AG10803 (cell line): ENCODE data around the gene CHST3.

ENCODE experiments used
- DNase-seq: peaks from one replicate; pipeline ENCODE4 v3.0.0; 2010; ENCODE audit warnings: low read depth
- H3K4me3 ChIP-seq: 2 replicates; pipeline ENCODE4 v1.5.1; 2011; ENCODE audit warnings: mild to moderate bottlenecking, low read length, control low read depth
- TF ChIP-seq, protein P1 (sequence below): conservative IDR thresholded peaks from 2 replicates; pipeline ENCODE4 v1.5.1; 2011; ENCODE audit warnings: mild to moderate bottlenecking, low read length, control low read depth, inconsistent platforms

Gene CHST3

DNA sequence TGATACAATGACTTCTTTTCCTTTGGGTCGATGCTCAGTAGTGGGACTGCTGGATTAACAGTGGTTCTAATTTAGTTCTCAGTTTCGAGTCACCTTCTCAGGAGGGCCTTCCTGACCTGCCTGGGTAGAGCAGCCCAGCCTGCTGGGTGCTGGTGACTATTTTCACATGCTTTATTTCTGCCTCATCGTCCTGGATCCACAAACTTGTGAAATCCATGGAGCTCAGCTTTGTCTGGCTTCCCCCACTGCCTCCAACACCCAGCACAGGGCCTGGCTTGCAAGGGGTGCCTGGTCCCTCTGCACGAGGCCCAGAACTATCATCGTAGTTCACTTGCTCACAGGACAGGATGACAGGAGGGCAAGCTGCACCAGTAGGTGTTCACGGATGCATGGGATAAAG is 77.3 kb downstream of the CHST3 start:
- no peak for DNase-seq
- TF ChIP-seq, protein P1, sequence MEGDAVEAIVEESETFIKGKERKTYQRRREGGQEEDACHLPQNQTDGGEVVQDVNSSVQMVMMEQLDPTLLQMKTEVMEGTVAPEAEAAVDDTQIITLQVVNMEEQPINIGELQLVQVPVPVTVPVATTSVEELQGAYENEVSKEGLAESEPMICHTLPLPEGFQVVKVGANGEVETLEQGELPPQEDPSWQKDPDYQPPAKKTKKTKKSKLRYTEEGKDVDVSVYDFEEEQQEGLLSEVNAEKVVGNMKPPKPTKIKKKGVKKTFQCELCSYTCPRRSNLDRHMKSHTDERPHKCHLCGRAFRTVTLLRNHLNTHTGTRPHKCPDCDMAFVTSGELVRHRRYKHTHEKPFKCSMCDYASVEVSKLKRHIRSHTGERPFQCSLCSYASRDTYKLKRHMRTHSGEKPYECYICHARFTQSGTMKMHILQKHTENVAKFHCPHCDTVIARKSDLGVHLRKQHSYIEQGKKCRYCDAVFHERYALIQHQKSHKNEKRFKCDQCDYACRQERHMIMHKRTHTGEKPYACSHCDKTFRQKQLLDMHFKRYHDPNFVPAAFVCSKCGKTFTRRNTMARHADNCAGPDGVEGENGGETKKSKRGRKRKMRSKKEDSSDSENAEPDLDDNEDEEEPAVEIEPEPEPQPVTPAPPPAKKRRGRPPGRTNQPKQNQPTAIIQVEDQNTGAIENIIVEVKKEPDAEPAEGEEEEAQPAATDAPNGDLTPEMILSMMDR = no peak
- H3K4me3 ChIP-seq = no peak overlapping the region

DNA sequence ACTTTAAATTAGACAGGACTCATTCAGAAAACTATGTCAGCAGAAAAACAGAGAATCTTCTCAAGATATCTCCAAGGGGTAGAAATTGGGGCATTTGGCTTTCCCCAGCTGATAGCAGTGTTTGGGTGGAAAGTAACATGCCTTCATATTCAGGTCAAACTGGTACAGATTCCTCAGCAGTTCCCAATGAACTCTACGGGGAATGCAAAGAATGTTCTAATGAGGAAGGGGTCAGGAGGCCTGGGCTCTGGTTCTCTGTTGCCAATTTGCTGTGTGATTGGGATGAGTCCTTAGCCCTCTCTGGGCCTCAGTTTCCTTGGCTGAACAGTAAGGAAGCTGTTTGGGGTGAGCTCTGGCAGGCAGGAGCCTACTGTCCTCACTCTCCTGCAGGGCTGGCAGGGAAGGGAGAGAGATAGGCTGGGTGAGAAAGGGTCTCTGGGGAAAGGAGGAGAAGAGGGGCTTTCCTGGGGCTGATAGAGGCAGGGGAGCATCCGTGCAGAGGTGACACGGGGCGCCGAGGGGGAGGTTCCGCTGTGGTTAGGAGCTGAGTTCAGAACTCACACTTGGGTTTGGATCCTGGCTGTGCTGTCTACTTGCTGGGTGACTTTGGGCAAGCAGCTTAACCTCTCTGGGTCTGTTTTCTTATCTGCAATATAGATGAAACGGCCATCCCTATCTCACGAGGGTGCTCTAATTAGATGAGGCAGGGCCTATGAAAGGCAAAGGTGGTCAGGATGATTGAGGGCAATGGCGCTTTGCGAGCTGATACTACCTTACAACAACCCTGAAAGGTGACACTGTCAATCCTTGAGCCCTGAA is 79.0 kb downstream of the CHST3 start:
- TF ChIP-seq, protein P1 = no peak
- H3K4me3 ChIP-seq = no peak overlapping the region
- no peak for DNase-seq

GRCh38 chr10:72044417-72045041 is 80.3 kb downstream of the CHST3 start:
- no peak overlapping the region for H3K4me3 ChIP-seq
- peak; percentile 15 for DNase-seq
- TF ChIP-seq, protein P1 = peak; percentile 30

DNA sequence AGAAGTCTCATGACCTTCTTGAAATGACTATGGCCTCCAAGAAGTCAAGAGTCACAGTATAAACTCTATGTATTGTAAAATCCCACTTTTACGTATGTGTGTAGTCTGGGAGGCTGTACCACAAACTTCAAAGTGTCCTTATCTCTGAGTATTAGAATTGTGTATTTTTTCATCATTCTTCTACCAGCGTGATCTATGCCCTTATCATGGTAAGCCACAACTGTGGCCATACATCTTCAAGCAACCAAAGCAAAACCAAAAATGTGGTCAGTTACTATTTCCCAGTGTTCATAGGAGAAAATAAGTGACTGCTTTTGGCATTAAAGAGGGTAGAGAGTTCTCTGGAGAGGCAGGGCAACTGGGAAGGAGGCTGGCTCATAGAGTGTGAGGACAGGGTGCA is 81.4 kb downstream of the CHST3 start:
- no peak overlapping the region for H3K4me3 ChIP-seq
- TF ChIP-seq, protein P1 = no peak
- no peak for DNase-seq

DNA sequence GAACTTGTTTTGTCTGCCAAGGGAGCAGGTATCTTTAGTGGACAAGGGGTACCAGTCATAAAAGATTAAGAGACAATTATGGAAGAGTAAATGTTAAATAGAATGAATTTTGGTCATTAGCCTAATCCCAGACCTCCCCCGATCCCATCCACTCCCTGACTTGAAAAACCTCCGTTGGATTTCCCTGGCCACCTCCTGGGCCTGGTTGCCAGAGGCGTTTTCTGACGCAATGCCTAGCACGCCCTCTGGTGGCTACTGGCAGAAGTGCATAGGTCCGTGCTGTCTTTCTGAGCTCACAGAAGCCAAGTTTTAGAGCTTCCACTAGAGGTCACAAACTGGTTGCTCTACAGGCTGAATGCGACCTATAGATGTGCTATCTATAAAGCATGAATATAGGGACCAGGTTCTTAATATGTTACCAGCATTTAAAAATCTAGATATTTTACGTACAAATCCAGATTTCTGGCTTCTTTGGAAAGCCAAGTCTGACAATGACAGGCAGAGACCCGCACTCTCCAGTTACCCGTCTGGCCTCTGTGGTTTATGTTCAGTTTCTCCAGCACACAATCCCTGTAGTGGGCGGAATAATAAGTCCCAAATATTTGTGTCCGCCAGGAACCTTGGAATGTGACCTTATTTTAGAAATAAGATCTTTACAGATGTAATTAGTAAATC is 84.4 kb downstream of the CHST3 start:
- H3K4me3 ChIP-seq = no peak overlapping the region
- DNase-seq = peak; percentile 86
- TF ChIP-seq, protein P1 = peak; percentile 100

DNA sequence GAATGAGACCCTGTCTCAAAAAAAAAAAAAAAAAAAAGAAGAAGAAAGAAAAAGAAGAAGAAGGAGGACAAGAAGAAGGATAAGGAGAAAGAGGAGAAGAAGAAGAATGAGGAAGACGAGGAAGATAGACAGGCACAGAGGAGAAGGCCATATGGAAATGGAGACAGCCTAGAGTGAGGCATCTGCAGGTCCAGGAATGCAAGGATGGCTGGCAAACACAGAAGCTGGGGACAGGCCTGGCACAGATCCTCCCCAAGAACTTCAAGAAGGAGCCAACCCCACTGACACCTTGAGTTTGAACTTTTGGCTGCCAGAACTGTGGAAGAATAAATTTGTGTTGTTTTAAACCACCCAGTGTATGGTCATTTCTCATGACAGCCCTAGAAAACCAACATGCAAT is 85.3 kb downstream of the CHST3 start:
- TF ChIP-seq, protein P1 = no peak
- no peak for DNase-seq
- no peak overlapping the region for H3K4me3 ChIP-seq
